Measurements from ENCODE around the gene IGSF21.

DNA sequence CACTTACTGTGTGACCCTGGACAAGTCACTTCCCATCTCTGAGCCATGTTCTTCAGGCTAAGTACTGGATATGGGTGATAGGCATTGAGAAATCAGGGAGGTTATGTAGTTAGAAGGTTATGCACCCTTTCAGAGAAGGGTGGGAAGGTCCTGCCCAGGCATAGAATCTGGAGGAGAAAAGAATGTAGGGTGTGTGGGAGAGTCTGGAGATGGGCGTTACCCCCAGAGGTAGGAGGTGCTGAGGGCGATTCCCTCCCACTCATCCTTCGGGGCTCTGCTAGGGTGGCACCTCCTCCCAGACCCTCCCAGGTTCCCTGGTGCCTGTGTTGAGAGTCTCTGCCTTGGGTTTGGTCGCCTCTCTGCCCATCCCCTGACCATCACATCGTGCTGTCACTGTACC, 51.1 kb downstream of the IGSF21 start:
- TF ChIP-seq, protein P1, sequence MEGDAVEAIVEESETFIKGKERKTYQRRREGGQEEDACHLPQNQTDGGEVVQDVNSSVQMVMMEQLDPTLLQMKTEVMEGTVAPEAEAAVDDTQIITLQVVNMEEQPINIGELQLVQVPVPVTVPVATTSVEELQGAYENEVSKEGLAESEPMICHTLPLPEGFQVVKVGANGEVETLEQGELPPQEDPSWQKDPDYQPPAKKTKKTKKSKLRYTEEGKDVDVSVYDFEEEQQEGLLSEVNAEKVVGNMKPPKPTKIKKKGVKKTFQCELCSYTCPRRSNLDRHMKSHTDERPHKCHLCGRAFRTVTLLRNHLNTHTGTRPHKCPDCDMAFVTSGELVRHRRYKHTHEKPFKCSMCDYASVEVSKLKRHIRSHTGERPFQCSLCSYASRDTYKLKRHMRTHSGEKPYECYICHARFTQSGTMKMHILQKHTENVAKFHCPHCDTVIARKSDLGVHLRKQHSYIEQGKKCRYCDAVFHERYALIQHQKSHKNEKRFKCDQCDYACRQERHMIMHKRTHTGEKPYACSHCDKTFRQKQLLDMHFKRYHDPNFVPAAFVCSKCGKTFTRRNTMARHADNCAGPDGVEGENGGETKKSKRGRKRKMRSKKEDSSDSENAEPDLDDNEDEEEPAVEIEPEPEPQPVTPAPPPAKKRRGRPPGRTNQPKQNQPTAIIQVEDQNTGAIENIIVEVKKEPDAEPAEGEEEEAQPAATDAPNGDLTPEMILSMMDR (conservative IDR thresholded peaks at IDR 0.05) = no peak
- no peak for TF ChIP-seq ZFX (IDR thresholded peaks at IDR 0.05)
